Astrocyte of the spinal cord (primary cell): ENCODE measurements around the gene FAM50A.

Source experiments
- DNase-seq: peaks from one replicate; pipeline ENCODE4 v3.0.0; 2011; ENCODE audit warnings: low read depth, low spot score
- H3K4me3 ChIP-seq: 2 replicates; pipeline ENCODE4 v1.5.1; 2011; ENCODE audit warnings: low read depth, mild to moderate bottlenecking, low read length, moderate library complexity
- in situ Hi-C: cut with HindIII; loops from 2 replicates; pipeline ENCODE4 v1.10.0; 2017; ENCODE audit warnings: low sequenced_read_pairs
- TF ChIP-seq, protein P1 (sequence below): IDR thresholded peaks from 2 replicates; pipeline ENCODE4 v1.5.1; 2012; ENCODE audit warnings: low read depth, mild to moderate bottlenecking, low read length, inconsistent platforms

FAM50A gene

DNA sequence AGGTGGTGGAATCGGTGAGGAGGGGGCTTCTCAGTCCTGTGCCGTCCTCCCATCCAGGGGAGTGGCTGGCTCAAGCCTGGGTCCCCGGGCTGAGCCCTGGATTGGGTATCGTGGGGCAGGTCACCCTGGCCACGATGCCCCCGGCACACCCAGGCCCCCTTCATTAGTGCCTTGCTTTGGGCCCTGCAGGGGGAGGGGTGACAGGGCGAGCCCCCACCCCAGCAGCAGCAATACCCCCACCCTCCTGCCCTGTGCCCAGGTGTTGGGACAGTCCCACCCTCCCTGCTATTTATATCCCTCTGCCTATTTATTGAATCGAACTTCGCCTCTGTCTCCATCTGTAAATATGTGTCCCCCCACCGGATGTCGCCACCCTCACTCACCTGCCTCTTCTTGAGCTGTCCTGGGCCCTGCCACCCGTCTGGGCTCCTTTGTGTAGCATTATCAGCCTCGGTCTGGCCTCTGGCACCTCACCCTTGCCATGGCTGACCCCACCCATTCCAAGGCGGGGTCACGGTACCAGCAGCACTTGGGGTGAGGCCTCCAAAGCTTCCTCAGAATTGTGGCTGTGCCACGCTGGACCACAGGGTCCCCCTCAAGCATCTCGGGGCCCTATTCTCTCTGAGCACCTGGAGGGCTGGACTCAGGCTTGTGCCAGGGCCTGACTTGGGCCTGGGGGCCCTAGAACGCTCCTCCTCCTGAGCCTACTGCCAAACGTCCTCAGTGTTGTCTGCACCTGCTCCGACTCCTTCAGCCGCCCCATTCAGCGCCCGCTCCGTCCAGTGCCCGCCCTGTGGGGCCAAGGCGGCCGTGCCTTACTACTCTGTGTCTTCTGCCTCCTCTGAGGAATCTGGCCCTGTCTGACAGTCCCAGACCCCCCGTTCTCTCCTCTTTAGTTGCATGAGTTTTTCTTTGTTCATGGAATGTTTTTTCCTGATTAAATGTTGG lies 29.0 kb downstream of the FAM50A start:
- TF ChIP-seq, protein P1, sequence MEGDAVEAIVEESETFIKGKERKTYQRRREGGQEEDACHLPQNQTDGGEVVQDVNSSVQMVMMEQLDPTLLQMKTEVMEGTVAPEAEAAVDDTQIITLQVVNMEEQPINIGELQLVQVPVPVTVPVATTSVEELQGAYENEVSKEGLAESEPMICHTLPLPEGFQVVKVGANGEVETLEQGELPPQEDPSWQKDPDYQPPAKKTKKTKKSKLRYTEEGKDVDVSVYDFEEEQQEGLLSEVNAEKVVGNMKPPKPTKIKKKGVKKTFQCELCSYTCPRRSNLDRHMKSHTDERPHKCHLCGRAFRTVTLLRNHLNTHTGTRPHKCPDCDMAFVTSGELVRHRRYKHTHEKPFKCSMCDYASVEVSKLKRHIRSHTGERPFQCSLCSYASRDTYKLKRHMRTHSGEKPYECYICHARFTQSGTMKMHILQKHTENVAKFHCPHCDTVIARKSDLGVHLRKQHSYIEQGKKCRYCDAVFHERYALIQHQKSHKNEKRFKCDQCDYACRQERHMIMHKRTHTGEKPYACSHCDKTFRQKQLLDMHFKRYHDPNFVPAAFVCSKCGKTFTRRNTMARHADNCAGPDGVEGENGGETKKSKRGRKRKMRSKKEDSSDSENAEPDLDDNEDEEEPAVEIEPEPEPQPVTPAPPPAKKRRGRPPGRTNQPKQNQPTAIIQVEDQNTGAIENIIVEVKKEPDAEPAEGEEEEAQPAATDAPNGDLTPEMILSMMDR: no peak
- no peak for DNase-seq
- in situ Hi-C loops: no loop called here
- H3K4me3 ChIP-seq: no peak overlapping the region

DNA sequence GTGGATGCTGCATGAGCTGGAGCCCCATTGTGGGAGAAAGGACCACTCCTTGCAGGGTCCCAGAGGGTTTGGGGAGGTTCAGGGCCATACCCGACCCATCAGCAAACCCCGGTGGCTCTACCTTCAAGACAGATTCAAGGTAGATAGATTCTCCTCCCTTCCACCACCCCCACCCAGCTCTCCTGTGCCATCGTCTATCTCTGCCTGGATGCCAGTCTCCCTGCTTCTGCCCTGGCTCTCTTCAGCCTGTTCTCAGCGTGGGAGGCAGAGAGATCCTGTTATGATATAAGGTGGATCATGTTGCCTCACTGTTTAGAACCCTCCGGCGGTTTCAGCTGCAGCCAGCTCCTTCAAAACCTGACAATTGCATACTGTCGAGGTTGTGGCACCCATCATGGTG lies 29.7 kb downstream of the FAM50A start:
- no peak for DNase-seq
- in situ Hi-C loops: no loop called here
- TF ChIP-seq, protein P1: no peak
- no peak overlapping the region for H3K4me3 ChIP-seq

DNA sequence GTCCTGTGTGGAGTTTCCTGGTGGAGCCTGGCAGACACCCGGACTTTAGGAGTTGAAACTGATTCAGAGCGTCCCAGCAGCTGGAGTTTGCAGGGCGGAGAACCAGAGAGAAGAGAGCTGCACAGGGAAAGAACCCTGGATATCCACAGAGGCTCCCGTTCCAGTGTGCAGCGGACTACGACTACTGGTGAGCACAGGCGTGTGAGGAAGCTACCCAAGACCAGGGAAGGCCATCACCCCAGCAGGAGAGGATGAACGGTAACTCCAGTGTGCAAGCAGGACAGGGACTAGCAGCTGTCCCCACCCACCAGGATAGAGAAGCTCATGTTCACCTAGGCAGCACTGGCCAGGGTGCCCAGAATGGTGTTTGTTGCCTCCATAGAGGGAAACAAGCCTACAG lies 32.9 kb downstream of the FAM50A start:
- DNase-seq: no peak
- in situ Hi-C loops: no loop called here
- TF ChIP-seq, protein P1: no peak
- H3K4me3 ChIP-seq: no peak overlapping the region

DNA sequence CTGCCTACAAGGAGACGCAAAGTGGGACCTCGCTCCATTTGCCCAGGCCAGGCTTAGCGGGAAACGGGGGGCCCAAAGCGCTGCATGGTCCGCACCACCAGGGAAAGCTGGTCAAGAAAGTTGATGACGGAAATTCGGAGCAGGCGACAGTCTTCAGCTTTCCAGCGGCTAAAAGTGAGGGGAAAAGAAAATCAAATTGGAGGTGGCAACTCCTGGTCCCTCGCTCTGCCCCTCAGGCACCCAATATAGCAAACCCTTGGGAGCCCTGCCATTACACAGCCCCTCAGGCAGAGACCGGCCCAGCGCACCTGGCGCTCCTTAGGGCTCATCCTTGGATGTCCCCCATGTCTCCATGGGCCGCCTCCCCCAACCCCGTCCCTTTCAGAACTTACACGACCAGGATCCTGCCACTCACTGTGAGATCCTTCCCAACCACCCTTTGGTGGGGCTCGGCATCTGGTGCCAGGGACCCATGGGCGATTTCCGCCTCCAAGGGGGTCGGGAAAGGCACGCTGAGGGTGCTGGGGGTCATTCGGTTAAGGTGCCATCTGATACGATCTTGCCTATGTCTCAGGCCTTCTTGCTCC lies 34.0 kb downstream of the FAM50A start:
- DNase-seq: no peak
- peak overlapping the region; percentile 51 for H3K4me3 ChIP-seq
- TF ChIP-seq, protein P1: no peak
- in situ Hi-C loops: no loop called here

DNA sequence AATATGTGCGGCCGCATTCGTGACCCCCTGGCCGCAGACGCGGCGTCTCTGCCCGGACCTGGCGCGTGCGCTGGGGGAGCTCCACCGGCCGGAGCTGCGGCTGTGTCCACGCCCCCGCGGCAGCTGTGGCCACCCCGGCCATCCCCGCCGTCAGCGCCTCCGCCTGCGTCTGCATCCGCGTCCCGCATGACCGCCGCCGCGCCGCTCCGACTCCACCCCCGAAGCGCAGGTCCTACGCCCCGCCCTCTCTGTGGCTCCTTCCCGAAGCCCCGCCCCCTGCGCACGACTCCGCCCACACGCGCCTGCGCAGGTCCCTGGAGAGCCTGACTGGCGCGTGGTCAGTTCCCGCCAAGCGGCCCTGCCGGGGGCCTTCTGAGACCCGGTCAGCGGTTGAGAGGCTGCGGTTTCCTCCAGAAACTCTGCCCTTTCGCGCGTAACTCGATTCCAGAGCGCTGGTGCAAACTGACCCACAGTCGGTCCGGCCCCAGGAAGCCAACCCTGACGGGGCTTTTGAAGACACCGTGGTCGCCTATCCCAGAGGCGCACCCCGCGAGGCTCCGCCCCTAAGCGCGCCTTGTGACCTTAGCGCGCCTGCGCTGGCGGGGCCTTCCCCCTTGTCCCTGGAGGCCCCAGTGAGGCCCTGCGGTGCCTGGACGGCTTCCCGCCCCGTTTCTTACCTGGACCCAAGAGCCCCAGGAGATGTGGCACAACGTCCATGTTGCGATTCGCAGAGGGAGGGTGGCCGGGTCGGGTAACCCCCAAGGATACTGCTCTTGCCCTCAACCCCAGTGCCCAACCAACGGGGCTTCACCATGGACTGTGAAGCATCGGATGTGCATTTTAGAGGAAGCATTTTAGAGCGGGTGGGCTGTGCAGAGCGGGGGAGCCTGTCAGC lies 35.0 kb downstream of the FAM50A start, which contains the start of gene LAGE3:
Gene LAGE3, minus strand, starts transcription at position 554 of the 895 bp plus-strand sequence. Its CDS starts 366 bp downstream, at position 188.
- peak; percentile 88 for DNase-seq
- in situ Hi-C loops: no loop called here
- TF ChIP-seq, protein P1: no peak
- peak within 1 kb of the TSS; percentile 51 for H3K4me3 ChIP-seq

DNA sequence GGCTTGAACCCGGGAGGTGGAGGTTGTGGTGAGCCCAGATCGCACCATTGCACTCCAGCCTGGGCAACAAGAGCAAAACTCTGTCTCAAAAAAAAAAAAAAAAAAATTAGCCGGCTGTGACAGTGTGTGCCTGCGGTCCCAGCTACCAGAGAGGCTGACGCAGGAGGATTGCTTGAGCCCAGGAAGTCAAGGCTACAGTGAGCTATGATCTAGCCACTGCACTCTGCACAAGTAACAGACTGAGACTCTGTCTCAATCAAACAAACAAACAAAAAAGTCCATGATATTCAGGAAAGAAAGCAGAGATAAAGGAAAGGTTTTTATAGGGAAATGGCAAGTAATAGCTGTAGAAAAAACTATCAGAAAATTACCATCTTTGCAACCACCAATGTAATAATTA lies 37.3 kb downstream of the FAM50A start:
- in situ Hi-C loops: no loop called here
- no peak for DNase-seq
- no peak overlapping the region for H3K4me3 ChIP-seq
- TF ChIP-seq, protein P1: no peak
